NT2/D1 (cell line): Measurements from ENCODE around the gene SLC34A1.

Experiments used
- SUZ12 ChIP-seq: IDR thresholded peaks from 2 replicates; pipeline ENCODE4 v1.6.1; 2011; ENCODE audit not compliant: insufficient read length, insufficient read depth; ENCODE audit errors: extremely low read depth
- YY1 ChIP-seq: IDR thresholded peaks from 2 replicates; pipeline ENCODE4 v1.6.1; 2011; ENCODE audit not compliant: insufficient read length, insufficient read depth
- ZNF274 ChIP-seq: IDR thresholded peaks from 2 replicates; pipeline ENCODE4 v1.6.1; 2011; ENCODE audit warnings: mild to moderate bottlenecking, low read depth, low read length

- TF ChIP-seq YY1: no peak
- no peak for TF ChIP-seq SUZ12
- no peak for TF ChIP-seq ZNF274
Measured at GRCh38 chr5:177355868-177356168, 28.4 kb upstream of the SLC34A1 start.
